ENCODE results near the gene RHOT2.

Gene RHOT2

DNA sequence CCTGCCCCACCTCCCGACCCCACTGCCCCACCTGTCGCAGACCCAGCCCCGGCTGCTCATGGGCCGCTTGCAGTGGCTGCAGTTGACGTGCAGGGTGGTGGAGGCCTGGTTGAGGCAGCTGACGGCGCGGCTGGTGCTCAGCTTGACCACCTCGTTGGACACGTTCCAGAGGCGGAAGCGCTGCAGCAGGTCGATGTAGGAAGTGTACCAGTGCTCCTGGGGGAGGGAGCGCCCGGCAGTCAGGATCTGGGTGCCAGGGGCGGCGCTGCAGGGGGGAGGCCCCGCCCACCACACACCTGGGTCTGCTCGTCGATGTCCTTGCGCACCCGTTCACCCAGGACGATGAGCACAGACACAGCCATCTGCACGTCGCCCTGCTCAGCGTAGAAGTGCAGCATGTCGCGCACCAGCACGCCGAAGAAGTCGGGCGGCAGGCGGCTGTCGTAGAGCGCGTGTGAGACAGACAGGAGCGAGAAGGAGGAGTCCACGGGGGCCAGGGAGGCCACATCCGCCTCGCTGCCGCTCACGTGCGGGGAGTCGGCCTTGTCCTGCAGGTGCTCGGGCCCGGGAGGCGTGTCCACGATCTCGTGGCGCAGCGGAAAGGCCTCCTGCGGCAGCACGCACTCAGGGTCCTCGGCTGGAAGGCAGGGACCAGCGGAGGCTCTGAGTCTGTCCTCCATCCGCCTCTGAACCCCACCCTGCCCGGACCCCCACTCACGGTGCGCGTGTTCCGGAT, 17.2 kb downstream of the RHOT2 start:
- WGBS: 96% methylated on average over 61 of the region's 61 CpGs
- no peak overlapping the region for H2BK120ac ChIP-seq (ENCODE audit: low read depth, low read length)
- H2BK5ac ChIP-seq (ENCODE audit: low read depth, low read length, poor library complexity, severe bottlenecking): no peak overlapping the region

DNA sequence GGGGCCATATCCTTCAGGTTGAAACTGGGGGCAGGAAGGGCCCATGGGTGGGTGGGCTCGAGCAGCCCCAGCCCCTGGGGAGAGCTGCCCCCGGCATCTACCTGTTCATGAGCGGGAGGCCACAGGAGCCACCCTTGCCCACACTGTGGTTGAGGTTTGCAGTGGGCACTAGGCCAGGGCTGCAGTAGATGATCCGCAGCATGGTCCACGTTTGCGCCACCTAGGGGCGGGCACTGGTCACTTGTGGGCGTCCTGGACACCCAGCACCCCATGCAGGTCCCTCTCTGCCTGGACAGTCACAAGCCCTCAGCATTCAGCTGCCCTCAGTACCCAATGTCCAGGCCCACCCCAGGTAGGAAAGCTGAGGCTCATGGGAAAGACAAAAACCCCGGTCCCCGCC, 18.0 kb downstream of the RHOT2 start:
- Histone ChIP-seq H2BK15ac (ENCODE audit: low read depth, poor library complexity, severe bottlenecking) (peak overlapping the region; percentile 52), H2AK5ac (ENCODE audit: low read length, severe bottlenecking) (no peak overlapping the region), H2BK12ac (ENCODE audit: low read length in 2 of 2) (no peak overlapping the region), H3K27me3 (ENCODE audit: control insufficient read depth in 1 of 2, insufficient read depth in 1 of 2, low read length in 2 of 2) (no peaks in the 10 kb centered on the region), H3K4ac (ENCODE audit: low read depth in 1 of 2, low read length in 2 of 2) (no peak overlapping the region), H2BK5ac (ENCODE audit: low read depth, low read length, poor library complexity, severe bottlenecking) (no peak overlapping the region), H3K36me3 (ENCODE audit: control insufficient read depth in 1 of 2, insufficient read depth in 2 of 2, low read depth in 1 of 2, low read length in 2 of 2) (peaks cover 47 to 74% of the 10 kb centered on the region in 2 experiments), H3K27ac (ENCODE audit: low read length, poor library complexity, severe bottlenecking) (no peak overlapping the region), H2AFZ (ENCODE audit: low read depth, low read length) (no peak overlapping the region), H3K79me1 (replicated peaks; ENCODE audit: low read length, poor library complexity, severe bottlenecking) (peaks cover 45% of the 10 kb centered on the region), H3K18ac (ENCODE audit: low read depth in 1 of 2, low read length in 2 of 2) (no peak overlapping the region), H3K23ac (ENCODE audit: low read length in 2 of 2) (no peak overlapping the region), H3K9ac (ENCODE audit: low read length) (no peak overlapping the region), H2BK120ac (ENCODE audit: low read depth, low read length) (no peak overlapping the region), H3K4me1 (ENCODE audit: control insufficient read depth, insufficient read depth, low read depth, low read length) (peaks cover 67% of the 10 kb centered on the region), H3K14ac (ENCODE audit: low read length in 2 of 2) (no peak overlapping the region), H3K4me2 (ENCODE audit: low read length, poor library complexity, severe bottlenecking) (no peak overlapping the region), H3K4me3 (ENCODE audit: insufficient read depth in 1 of 2, low read depth in 1 of 2, low read length in 2 of 2) (no peak overlapping the region), H4K8ac (ENCODE audit: low read length) (no peak overlapping the region), H4K91ac (ENCODE audit: low read length) (no peak overlapping the region), H3K9me3 (ENCODE audit: control insufficient read depth, low read length) (no peaks in the 10 kb centered on the region)
- peak; percentile 43 for DNase-seq
- 79% methylated on average over 10 of the region's 10 CpGs for WGBS

More for the DNA sequence above, 17.2 kb downstream of the RHOT2 start:
- no peak overlapping the region for H2AFZ ChIP-seq (ENCODE audit: low read depth, low read length)
- DNase-seq: no peak
- H3K23ac ChIP-seq (ENCODE audit: low read length in 2 of 2): no peak overlapping the region
- H3K9me3 ChIP-seq (ENCODE audit: control insufficient read depth, low read length): no peaks in the 10 kb centered on the region
- peaks cover 65% of the 10 kb centered on the region for H3K4me1 ChIP-seq (ENCODE audit: control insufficient read depth, insufficient read depth, low read depth, low read length)
- H3K4me3 ChIP-seq (ENCODE audit: insufficient read depth in 1 of 2, low read depth in 1 of 2, low read length in 2 of 2): peak overlapping the region in 1 of 2 experiments; percentile 53
- no peak overlapping the region for H3K9ac ChIP-seq (ENCODE audit: low read length)
- H3K4me2 ChIP-seq (ENCODE audit: low read length, poor library complexity, severe bottlenecking): no peak overlapping the region
- no peak overlapping the region for H2AK5ac ChIP-seq (ENCODE audit: low read length, severe bottlenecking)
- H3K36me3 ChIP-seq (ENCODE audit: control insufficient read depth in 1 of 2, insufficient read depth in 2 of 2, low read depth in 1 of 2, low read length in 2 of 2): peaks cover 47 to 74% of the 10 kb centered on the region in 2 experiments
- no peak overlapping the region for H3K4ac ChIP-seq (ENCODE audit: low read depth in 1 of 2, low read length in 2 of 2)
- no peak overlapping the region for H3K27ac ChIP-seq (ENCODE audit: low read length, poor library complexity, severe bottlenecking)
- no peaks in the 10 kb centered on the region for H3K27me3 ChIP-seq (ENCODE audit: control insufficient read depth in 1 of 2, insufficient read depth in 1 of 2, low read length in 2 of 2)
- H2BK12ac ChIP-seq (ENCODE audit: low read length in 2 of 2): no peak overlapping the region
- H2BK15ac ChIP-seq (ENCODE audit: low read depth, poor library complexity, severe bottlenecking): no peak overlapping the region
- no peak overlapping the region for H3K14ac ChIP-seq (ENCODE audit: low read length in 2 of 2)
- peaks cover 45% of the 10 kb centered on the region for H3K79me1 ChIP-seq (replicated peaks; ENCODE audit: low read length, poor library complexity, severe bottlenecking)
- H3K18ac ChIP-seq (ENCODE audit: low read depth in 1 of 2, low read length in 2 of 2): no peak overlapping the region
- H4K91ac ChIP-seq (ENCODE audit: low read length): peak overlapping the region; percentile 64
- peak overlapping the region; percentile 45 for H4K8ac ChIP-seq (ENCODE audit: low read length)

DNA sequence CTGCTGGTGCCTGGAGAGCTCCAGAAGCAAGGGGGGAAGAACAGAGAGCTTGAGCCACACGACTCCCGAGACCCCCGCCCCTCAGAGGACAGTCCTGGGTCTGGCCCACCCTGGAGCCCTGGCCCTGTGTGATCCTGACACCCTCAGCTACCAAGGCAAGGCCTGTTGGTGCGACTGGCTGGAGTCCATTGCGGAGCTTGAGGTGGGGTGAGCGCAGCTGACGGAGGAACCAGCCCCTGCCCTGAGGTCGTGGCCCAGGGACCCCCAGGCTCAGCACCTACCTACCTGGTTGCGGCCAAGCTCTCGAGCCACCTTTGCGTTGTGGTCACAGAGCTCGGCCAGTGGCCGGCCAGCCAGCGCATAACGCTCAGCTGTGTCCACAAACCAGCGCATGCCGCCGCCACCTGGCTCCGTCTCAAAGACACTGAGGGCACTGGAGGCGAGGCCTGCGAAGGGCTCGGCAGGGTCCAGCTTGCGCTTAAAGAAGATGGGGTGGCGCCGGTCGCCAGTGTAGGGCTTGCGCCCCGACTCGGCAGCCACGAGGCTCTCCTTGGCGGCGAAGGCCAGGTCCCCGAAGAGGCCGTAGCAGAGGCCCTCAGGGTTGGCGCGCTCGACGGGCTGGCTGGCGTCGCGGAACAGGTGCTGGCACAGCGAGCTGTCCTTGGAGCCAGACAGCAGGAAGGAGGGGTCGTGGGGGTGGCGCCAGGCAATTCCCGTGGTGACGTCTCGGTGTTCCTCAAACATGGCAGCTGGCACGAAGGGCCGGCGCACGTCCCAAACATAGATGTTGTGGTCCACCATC, 18.7 kb downstream of the RHOT2 start:
- Histone ChIP-seq H3K9me3 (ENCODE audit: control insufficient read depth, low read length) (no peaks in the 10 kb centered on the region), H3K4me2 (ENCODE audit: low read length, poor library complexity, severe bottlenecking) (no peak overlapping the region), H3K18ac (ENCODE audit: low read depth in 1 of 2, low read length in 2 of 2) (no peak overlapping the region), H3K23ac (ENCODE audit: low read length in 2 of 2) (no peak overlapping the region), H4K91ac (ENCODE audit: low read length) (peak overlapping the region; percentile 21), H3K4me1 (ENCODE audit: control insufficient read depth, insufficient read depth, low read depth, low read length) (peaks cover 60% of the 10 kb centered on the region), H3K36me3 (ENCODE audit: control insufficient read depth in 1 of 2, insufficient read depth in 2 of 2, low read depth in 1 of 2, low read length in 2 of 2) (peaks cover 42 to 67% of the 10 kb centered on the region in 2 experiments), H2BK5ac (ENCODE audit: low read depth, low read length, poor library complexity, severe bottlenecking) (no peak overlapping the region), H4K8ac (ENCODE audit: low read length) (no peak overlapping the region), H2AFZ (ENCODE audit: low read depth, low read length) (no peak overlapping the region), H3K27ac (ENCODE audit: low read length, poor library complexity, severe bottlenecking) (no peak overlapping the region), H3K79me1 (replicated peaks; ENCODE audit: low read length, poor library complexity, severe bottlenecking) (peaks cover 45% of the 10 kb centered on the region), H3K9ac (ENCODE audit: low read length) (no peak overlapping the region), H3K14ac (ENCODE audit: low read length in 2 of 2) (no peak overlapping the region), H2BK15ac (ENCODE audit: low read depth, poor library complexity, severe bottlenecking) (no peak overlapping the region), H2BK120ac (ENCODE audit: low read depth, low read length) (no peak overlapping the region), H3K4ac (ENCODE audit: low read depth in 1 of 2, low read length in 2 of 2) (no peak overlapping the region), H3K4me3 (ENCODE audit: insufficient read depth in 1 of 2, low read depth in 1 of 2, low read length in 2 of 2) (no peak overlapping the region), H2AK5ac (ENCODE audit: low read length, severe bottlenecking) (no peak overlapping the region), H3K27me3 (ENCODE audit: control insufficient read depth in 1 of 2, insufficient read depth in 1 of 2, low read length in 2 of 2) (peaks cover 0 to 1% of the 10 kb centered on the region in 2 experiments), H2BK12ac (ENCODE audit: low read length in 2 of 2) (no peak overlapping the region)
- WGBS: 96% methylated on average over 51 of the region's 51 CpGs
- DNase-seq: no peak

DNA sequence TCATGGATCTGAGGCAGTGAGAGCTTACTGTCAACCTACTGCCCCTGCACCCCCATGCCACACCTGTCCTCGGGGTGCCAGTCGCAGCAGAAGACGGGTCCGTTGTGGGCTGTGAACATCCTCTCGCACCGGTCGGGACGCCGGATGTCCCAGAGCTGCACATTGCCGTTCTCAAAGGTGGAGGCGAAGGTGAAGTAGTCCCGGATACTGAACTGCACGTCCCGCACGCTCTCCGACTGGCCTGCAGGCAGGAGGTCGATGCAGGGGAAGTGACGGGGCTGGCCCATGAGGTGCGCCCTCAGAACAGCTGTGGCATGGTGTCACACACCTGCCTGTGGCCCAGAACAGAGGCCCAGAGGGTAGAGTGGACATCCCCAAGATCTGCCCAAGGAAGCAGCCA, 19.6 kb downstream of the RHOT2 start:
- no peak overlapping the region for H2AK5ac ChIP-seq (ENCODE audit: low read length, severe bottlenecking)
- H3K27ac ChIP-seq (ENCODE audit: low read length, poor library complexity, severe bottlenecking): no peak overlapping the region
- H2BK5ac ChIP-seq (ENCODE audit: low read depth, low read length, poor library complexity, severe bottlenecking): no peak overlapping the region
- H3K9me3 ChIP-seq (ENCODE audit: control insufficient read depth, low read length): no peaks in the 10 kb centered on the region
- H3K4me2 ChIP-seq (ENCODE audit: low read length, poor library complexity, severe bottlenecking): no peak overlapping the region
- H4K91ac ChIP-seq (ENCODE audit: low read length): no peak overlapping the region
- no peak overlapping the region for H3K9ac ChIP-seq (ENCODE audit: low read length)
- H3K23ac ChIP-seq (ENCODE audit: low read length in 2 of 2): no peak overlapping the region
- WGBS: 95% methylated on average over 19 of the region's 19 CpGs
- H2BK12ac ChIP-seq (ENCODE audit: low read length in 2 of 2): no peak overlapping the region
- no peak overlapping the region for H3K14ac ChIP-seq (ENCODE audit: low read length in 2 of 2)
- peaks cover 34 to 59% of the 10 kb centered on the region in 2 experiments for H3K36me3 ChIP-seq (ENCODE audit: control insufficient read depth in 1 of 2, insufficient read depth in 2 of 2, low read depth in 1 of 2, low read length in 2 of 2)
- no peak overlapping the region for H2BK15ac ChIP-seq (ENCODE audit: low read depth, poor library complexity, severe bottlenecking)
- H3K18ac ChIP-seq (ENCODE audit: low read depth in 1 of 2, low read length in 2 of 2): no peak overlapping the region
- peaks cover 8 to 9% of the 10 kb centered on the region in 2 experiments for H3K27me3 ChIP-seq (ENCODE audit: control insufficient read depth in 1 of 2, insufficient read depth in 1 of 2, low read length in 2 of 2)
- H2BK120ac ChIP-seq (ENCODE audit: low read depth, low read length): no peak overlapping the region
- no peak overlapping the region for H4K8ac ChIP-seq (ENCODE audit: low read length)
- peaks cover 45% of the 10 kb centered on the region for H3K79me1 ChIP-seq (replicated peaks; ENCODE audit: low read length, poor library complexity, severe bottlenecking)
- DNase-seq: no peak
- H2AFZ ChIP-seq (ENCODE audit: low read depth, low read length): no peak overlapping the region
- no peak overlapping the region for H3K4ac ChIP-seq (ENCODE audit: low read depth in 1 of 2, low read length in 2 of 2)
- H3K4me3 ChIP-seq (ENCODE audit: insufficient read depth in 1 of 2, low read depth in 1 of 2, low read length in 2 of 2): no peak overlapping the region
- peaks cover 51% of the 10 kb centered on the region for H3K4me1 ChIP-seq (ENCODE audit: control insufficient read depth, insufficient read depth, low read depth, low read length)

Data from mesenchymal stem cell (in vitro differentiated cells and primary cell).